ENCODE results near the gene DNAI2. TPM values are rescaled to one million over a fixed set of nuclear protein-coding genes. Genes with fewer than 3 reads are reported as not detected.

DNAI2 gene
- total RNA-seq, 6 donors from 2014 or later, result 0.29 to 16.1 (median 3.7) TPM

DNA sequence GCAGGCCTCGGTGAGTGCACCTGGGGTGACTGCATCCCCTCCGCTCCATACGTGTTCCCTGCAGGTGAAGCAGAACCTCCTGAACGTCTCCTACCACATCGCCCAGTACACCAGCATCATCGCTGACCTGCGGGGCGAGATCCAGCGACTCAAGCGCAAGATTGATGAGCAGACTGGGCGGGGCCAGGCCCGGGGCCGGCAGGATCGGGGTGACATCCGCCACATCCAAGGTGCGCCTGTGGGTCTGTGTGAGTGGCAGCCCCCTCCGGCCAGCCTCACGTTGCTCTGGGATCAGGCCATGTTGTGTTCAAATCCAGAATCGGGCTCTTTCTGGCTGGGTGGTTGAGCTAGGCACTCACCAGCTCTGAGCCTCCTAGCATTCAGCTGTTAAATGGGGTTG, 75.1 kb downstream of the DNAI2 start:
- ATAC-seq (ENCODE audit: low FRiP score in 2 of 2), result no peak
- Histone ChIP-seq H3K27me3 (peaks cover 0 to 24% (median 8%) of the 10 kb centered on the region in 4 donors), H3K27ac (no peak overlapping the region), H3K36me3 (no peaks in the 10 kb centered on the region), H3K4me1 (peaks cover 0 to 7% (median 0%) of the 10 kb centered on the region in 4 donors), H3K9me3 (no peaks in the 10 kb centered on the region), H3K4me3 (no peak overlapping the region)
- no peak for TF ChIP-seq POLR2A (IDR thresholded peaks at IDR 0.05)
- TF ChIP-seq, protein P1, sequence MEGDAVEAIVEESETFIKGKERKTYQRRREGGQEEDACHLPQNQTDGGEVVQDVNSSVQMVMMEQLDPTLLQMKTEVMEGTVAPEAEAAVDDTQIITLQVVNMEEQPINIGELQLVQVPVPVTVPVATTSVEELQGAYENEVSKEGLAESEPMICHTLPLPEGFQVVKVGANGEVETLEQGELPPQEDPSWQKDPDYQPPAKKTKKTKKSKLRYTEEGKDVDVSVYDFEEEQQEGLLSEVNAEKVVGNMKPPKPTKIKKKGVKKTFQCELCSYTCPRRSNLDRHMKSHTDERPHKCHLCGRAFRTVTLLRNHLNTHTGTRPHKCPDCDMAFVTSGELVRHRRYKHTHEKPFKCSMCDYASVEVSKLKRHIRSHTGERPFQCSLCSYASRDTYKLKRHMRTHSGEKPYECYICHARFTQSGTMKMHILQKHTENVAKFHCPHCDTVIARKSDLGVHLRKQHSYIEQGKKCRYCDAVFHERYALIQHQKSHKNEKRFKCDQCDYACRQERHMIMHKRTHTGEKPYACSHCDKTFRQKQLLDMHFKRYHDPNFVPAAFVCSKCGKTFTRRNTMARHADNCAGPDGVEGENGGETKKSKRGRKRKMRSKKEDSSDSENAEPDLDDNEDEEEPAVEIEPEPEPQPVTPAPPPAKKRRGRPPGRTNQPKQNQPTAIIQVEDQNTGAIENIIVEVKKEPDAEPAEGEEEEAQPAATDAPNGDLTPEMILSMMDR (IDR thresholded peaks at IDR 0.05), result no peak
- no peak for TF ChIP-seq POLR2AphosphoS5 (IDR thresholded peaks at IDR 0.05)
- no peak for TF ChIP-seq EP300 (IDR thresholded peaks at IDR 0.05)
- peak in 1 of 2 donors; percentile 74 for DNase-seq
- 72 to 82% methylated on average over 6 to 19 of the region's 19 CpGs for WGBS, 2 donors

DNA sequence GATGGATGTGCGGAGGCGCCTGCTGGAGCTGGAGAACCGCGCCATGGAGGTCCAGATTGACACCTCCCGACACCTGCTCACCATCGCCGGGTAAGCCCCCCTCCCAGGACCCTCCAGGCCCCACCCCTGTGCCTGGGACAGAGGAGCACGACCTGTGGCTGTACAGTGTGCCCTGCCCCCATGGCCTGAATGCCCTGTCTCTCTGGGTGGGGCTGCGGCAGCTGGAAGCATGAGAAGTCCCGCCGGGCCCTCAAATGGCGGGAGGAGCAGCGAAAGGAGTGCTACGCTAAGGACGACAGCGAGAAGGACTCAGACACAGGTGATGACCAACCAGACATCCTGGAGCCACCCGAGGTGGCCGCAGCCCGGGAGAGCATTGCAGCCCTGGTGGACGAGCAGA, 76.5 kb downstream of the DNAI2 start:
- WGBS, 2 donors, result 60 to 79% methylated on average over 11 to 19 of the region's 20 CpGs

DNA sequence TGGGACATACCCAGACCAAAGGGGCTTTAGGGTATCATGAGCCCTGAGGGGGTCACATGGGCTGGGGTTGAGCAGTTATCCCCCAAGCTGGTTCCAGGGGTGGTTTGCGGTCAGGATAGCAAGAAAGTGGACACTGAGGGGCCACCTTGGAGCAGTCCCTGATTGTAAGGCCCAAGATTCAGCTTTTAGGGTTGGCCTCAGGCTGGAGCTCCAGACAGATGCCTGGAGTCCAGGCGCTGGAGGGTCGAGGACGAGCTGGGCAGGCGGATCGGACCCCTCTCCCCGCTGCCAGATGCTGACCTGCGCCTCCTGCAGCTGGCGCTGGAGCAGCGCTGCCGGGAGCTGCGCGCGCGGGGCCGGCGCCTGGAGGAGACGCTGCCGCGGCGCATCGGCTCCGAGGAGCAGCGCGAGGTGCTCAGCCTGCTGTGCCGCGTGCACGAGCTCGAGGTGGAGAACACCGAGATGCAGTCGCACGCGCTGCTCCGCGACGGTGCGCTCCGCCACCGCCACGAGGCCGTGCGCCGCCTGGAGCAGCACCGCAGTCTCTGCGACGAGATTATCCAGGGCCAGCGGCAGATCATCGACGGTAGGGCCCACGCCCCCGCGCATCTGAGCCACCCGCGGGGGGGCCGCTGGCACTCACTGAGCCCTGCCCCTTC, 77.6 kb downstream of the DNAI2 start:
- peak in 1 of 2 donors; percentile 79 for DNase-seq
- H3K9me3 ChIP-seq, result no peaks in the 10 kb centered on the region
- 5 to 6% methylated on average over 29 to 38 of the region's 55 CpGs for WGBS, 2 donors
- H3K27me3 ChIP-seq, result peaks cover 0 to 41% (median 19%) of the 10 kb centered on the region in 4 donors
- no peak overlapping the region for H3K4me3 ChIP-seq
- no peak overlapping the region for H3K27ac ChIP-seq
- no peak for ATAC-seq (ENCODE audit: low FRiP score in 2 of 2)
- H3K4me1 ChIP-seq, result peaks cover 0 to 12% (median 2%) of the 10 kb centered on the region in 4 donors
- H3K36me3 ChIP-seq, result no peaks in the 10 kb centered on the region
- TF ChIP-seq EP300 (IDR thresholded peaks at IDR 0.05) (no peak), POLR2A (IDR thresholded peaks at IDR 0.05) (no peak), POLR2AphosphoS5 (IDR thresholded peaks at IDR 0.05) (no peak)

More for the DNA sequence above, 76.5 kb downstream of the DNAI2 start:
- H3K27me3 ChIP-seq, result peaks cover 0 to 35% (median 13%) of the 10 kb centered on the region in 4 donors
- H3K4me3 ChIP-seq, result no peak overlapping the region
- DNase-seq (peak in 1 of 2 donors; percentile 72), ATAC-seq (ENCODE audit: low FRiP score in 2 of 2) (no peak)
- TF ChIP-seq, protein P1 (IDR thresholded peaks at IDR 0.05), result no peak
- TF ChIP-seq EP300 (IDR thresholded peaks at IDR 0.05) (no peak), POLR2AphosphoS5 (IDR thresholded peaks at IDR 0.05) (no peak), POLR2A (IDR thresholded peaks at IDR 0.05) (no peak)
- H3K27ac ChIP-seq, result no peak overlapping the region
- no peaks in the 10 kb centered on the region for H3K9me3 ChIP-seq
- peaks cover 0 to 7% (median 0%) of the 10 kb centered on the region in 4 donors for H3K4me1 ChIP-seq
- H3K36me3 ChIP-seq, result no peaks in the 10 kb centered on the region

DNA sequence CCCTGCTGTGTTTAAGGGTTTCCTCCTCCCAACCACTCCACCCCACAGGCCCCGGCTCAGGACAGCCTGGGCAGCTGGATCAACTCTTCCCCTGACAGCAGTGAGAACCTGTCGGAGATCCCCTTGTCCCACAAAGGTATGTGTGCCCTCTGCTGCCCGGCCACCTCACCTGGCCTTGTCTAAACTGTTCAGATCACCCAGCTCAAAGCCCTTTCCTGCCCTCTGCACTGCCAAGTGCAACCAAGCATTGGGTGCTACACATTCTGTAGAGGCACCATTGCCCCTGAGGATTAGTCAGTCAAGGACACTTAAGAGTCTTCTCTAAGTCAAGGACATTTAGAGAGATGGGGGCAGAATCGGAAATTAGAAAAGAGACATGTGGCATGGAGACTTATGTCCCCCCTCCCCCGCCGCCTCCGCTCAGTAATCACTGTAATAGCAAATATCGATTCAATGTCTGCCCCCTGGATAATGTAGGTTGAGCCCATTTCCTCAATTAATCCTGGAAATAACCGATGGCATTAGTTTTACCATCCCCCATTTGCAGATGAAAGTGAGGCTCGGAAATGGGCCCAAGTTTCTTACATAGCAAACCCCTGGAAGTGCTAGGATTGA, 79.5 kb downstream of the DNAI2 start:
- Histone ChIP-seq H3K4me3 (no peak overlapping the region), H3K4me1 (peaks cover 6 to 22% (median 10%) of the 10 kb centered on the region in 4 donors), H3K27ac (no peak overlapping the region), H3K36me3 (no peaks in the 10 kb centered on the region), H3K27me3 (peaks cover 0 to 57% (median 31%) of the 10 kb centered on the region in 4 donors), H3K9me3 (no peaks in the 10 kb centered on the region)
- no peak for TF ChIP-seq EP300 (IDR thresholded peaks at IDR 0.05)
- TF ChIP-seq, protein P1 (IDR thresholded peaks at IDR 0.05), result no peak
- no peak for TF ChIP-seq POLR2A (IDR thresholded peaks at IDR 0.05)
- TF ChIP-seq POLR2AphosphoS5 (IDR thresholded peaks at IDR 0.05), result no peak
- DNase-seq, result no peak
- no peak for ATAC-seq (ENCODE audit: low FRiP score in 2 of 2)
- WGBS, 2 donors, result 69 to 73% methylated on average over 10 of the region's 10 CpGs

DNA sequence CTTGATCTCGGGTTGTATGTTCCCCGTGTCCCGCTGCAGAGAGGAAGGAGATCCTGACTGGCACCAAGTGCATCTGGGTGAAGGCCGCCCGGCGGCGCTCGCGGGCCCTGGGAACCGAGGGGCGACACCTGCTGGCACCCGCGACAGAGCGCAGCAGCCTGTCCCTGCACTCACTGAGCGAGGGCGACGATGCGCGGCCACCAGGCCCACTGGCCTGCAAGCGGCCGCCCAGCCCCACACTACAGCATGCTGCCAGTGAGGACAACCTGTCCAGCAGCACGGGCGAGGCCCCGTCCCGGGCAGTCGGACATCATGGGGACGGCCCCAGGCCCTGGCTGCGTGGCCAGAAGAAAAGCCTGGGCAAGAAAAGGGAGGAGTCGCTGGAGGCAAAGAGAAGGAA, 80.1 kb downstream of the DNAI2 start:
- Histone ChIP-seq H3K27ac (no peak overlapping the region), H3K36me3 (no peaks in the 10 kb centered on the region), H3K9me3 (no peaks in the 10 kb centered on the region), H3K4me3 (no peak overlapping the region), H3K27me3 (peaks cover 0 to 57% (median 31%) of the 10 kb centered on the region in 4 donors), H3K4me1 (peaks cover 6 to 22% (median 10%) of the 10 kb centered on the region in 4 donors)
- TF ChIP-seq EP300 (IDR thresholded peaks at IDR 0.05), result no peak
- TF ChIP-seq, protein P1 (IDR thresholded peaks at IDR 0.05), result peak in 5 of 6 experiments; percentile 16 to 64 (median 44)
- peak in 1 of 2 donors; percentile 41 for ATAC-seq (ENCODE audit: low FRiP score in 2 of 2)
- DNase-seq, result peak; percentile 45 to 92
- 10 to 16% methylated on average over 10 to 28 of the region's 29 CpGs for WGBS, 2 donors

Data from upper lobe of left lung (tissue), 6 donors.